Liver (tissue), 3 donors: ENCODE data around the gene COBL.

Source experiments
- CTCF ChIP-seq: fragments of 150-350 bp; IDR thresholded peaks from 2 replicates; pipeline ENCODE4 v1.5.1; 2017; ENCODE audit warnings: improper control_type of control experiment, low read depth, low read length; ENCODE audit not compliant: missing input control
- EGR1 ChIP-seq, 2 donors: IDR thresholded peaks; 2 replicates each; pipeline ENCODE4 v1.6.1; 2016 to 2018; ENCODE audit warnings: antibody characterized with exemption in 2 of 2, low read depth in 2 of 2
- GABPA ChIP-seq, 2 donors: IDR thresholded peaks in 1 of 2; conservative IDR thresholded peaks in 1 of 2; 2 replicates each; pipeline ENCODE4 v1.6.1; 2016; ENCODE audit warnings: antibody characterized with exemption in 2 of 2, mild to moderate bottlenecking in 1 of 2, moderate library complexity in 1 of 2
- JUND ChIP-seq, 2 donors: IDR thresholded peaks; 2 replicates each; pipeline ENCODE4 v1.6.1; 2016; ENCODE audit warnings: antibody characterized with exemption in 2 of 2
- TAF1 ChIP-seq: conservative IDR thresholded peaks from 2 replicates; pipeline ENCODE4 v1.6.1; 2016; ENCODE audit warnings: antibody characterized with exemption, mild to moderate bottlenecking
- YY1 ChIP-seq: IDR thresholded peaks from 2 replicates; pipeline ENCODE4 v1.6.1; 2016; ENCODE audit warnings: antibody characterized with exemption, mild to moderate bottlenecking
- donor health status: healthy.
- donor health status: healthy.

DNA sequence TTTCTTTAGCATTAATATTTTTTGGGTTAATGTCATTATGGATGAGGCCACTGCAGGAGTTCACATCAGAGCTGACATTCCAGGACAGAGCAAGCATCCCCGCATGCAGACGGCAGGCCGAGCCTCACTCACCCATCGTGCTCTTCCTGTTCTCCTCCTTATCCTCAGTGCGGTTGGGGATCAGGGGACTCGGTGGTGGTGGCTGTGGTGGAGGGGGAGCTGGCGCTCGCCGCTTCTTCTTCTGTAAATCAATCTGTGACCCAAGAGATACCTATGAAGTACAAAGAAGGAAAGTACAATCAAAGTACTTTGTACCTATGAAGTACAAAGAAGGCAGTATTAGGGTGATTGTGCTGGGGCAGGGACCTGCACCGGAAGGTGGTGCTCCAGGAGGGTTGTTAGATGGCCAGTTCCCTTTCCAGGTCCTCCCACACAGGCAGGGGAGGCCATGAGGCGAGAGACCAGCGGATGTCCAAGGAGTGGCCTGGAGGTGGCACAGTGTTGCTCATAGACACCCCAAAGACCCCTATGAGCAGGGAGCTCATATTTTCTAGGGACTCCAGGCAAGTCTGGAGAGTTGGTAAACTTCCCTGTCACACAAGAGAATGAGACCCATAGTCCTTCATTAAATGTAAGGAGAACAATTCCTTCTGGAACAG lies 231.4 kb downstream of the COBL start:
- TF ChIP-seq JUND (IDR thresholded peaks at IDR 0.05) (no peak), CTCF (no peak), EGR1 (IDR thresholded peaks at IDR 0.05; ENCODE audit: low read depth in 2 of 2) (no peak), TAF1 (no peak), GABPA (IDR thresholded peaks at IDR 0.05 in 1 of 2, conservative IDR thresholded peaks at IDR 0.05 in 1 of 2) (no peak), YY1 (no peak)
